SK-N-MC (cell line): ENCODE measurements around the gene MBD3.

ENCODE experiments used
- DNase-seq: peaks from one replicate; pipeline ENCODE4 v3.0.0-alpha.2; 2011; ENCODE audit warnings: low read depth, low spot score
- H3K27ac ChIP-seq: fragments of 200-600 bp; sonication (generic); 2 replicates; pipeline ENCODE4 v1.5.1; 2016; ENCODE audit warnings: mixed run types
- H3K36me3 ChIP-seq: fragments of 200-600 bp; sonication (generic); 2 replicates; pipeline ENCODE4 v1.6.1; 2017; ENCODE audit warnings: antibody characterized with exemption, low read length, mixed read lengths; ENCODE audit not compliant: insufficient read depth
- H3K4me3 ChIP-seq: fragments of 200-600 bp; sonication (generic); 2 replicates; pipeline ENCODE4 v1.5.1; 2016
- H3K9ac ChIP-seq: fragments of 200-600 bp; sonication (generic); 2 replicates; pipeline ENCODE4 v1.8.0; 2017; ENCODE audit warnings: mixed run types, mixed read lengths; ENCODE audit not compliant: insufficient read length
- H3K9me3 ChIP-seq: fragments of 200-600 bp; sonication (generic); 2 replicates; pipeline ENCODE4 v1.6.1; 2017; ENCODE audit warnings: low read depth, mild to moderate bottlenecking, antibody characterized with exemption, low read length, moderate library complexity, mixed read lengths
- EZH2 ChIP-seq: fragments of 200-600 bp; sonication (generic); IDR thresholded peaks from one replicate; pipeline ENCODE4 v1.6.1; 2017; ENCODE audit warnings: antibody characterized with exemption
- FOXP2 ChIP-seq: optimal IDR thresholded peaks from 2 replicates; pipeline ENCODE3; 2011; ENCODE audit warnings: mild to moderate bottlenecking, moderate library complexity; ENCODE audit not compliant: insufficient read depth; ENCODE audit errors: extremely low read length, control extremely low read depth
- POLR2AphosphoS5 ChIP-seq: IDR thresholded peaks from 2 replicates; pipeline ENCODE4 v1.6.1; 2012; ENCODE audit warnings: mild to moderate bottlenecking, low read depth, low read length, borderline replicate concordance

The MBD3 gene

GRCh38 chr19:1609103-1609396 is 16.4 kb upstream of the MBD3 start:
- Histone ChIP-seq H3K9me3 (no peaks in the 10 kb centered on the region), H3K36me3 (peaks cover 40% of the 10 kb centered on the region), H3K27ac (peak overlapping the region; percentile 46), H3K9ac (no peak overlapping the region), H3K4me3 (no peak overlapping the region)
- no peak for DNase-seq
- TF ChIP-seq POLR2AphosphoS5 (no peak), FOXP2 (no peak), EZH2 (no peak)

- Histone ChIP-seq H3K9me3 (no peaks in the 10 kb centered on the region), H3K4me3 (no peak overlapping the region), H3K9ac (no peak overlapping the region), H3K36me3 (peaks cover 38% of the 10 kb centered on the region), H3K27ac (peak overlapping the region; percentile 46)
- DNase-seq = no peak
- TF ChIP-seq EZH2 (no peak), POLR2AphosphoS5 (peak; percentile 33; the same call in 1 of the 2 replicates)
Measured at GRCh38 chr19:1608359-1609102, 15.9 kb upstream of the MBD3 start.

- DNase-seq = no peak
- no peaks in the 10 kb centered on the region for H3K9me3 ChIP-seq
- H3K36me3 ChIP-seq = peaks cover 29% of the 10 kb centered on the region; the same call in 1 of the 2 replicates
- TF ChIP-seq FOXP2 = peak; percentile 19
- no peak for TF ChIP-seq EZH2
- H3K27ac ChIP-seq = peak overlapping the region; percentile 98
- H3K9ac ChIP-seq = peak overlapping the region; percentile 85
- peak overlapping the region; percentile 92 for H3K4me3 ChIP-seq
Measured at GRCh38 chr19:1606138-1606651, 13.5 kb upstream of the MBD3 start.

GRCh38 chr19:1605236-1606137 is 12.8 kb upstream of the MBD3 start, which contains the start of gene UQCR11:
UQCR11 (minus strand) TSS chr19:1605462; CDS start chr19:1605409, 53 bp downstream.
- H3K4me3 ChIP-seq = peak within 1 kb of the TSS; percentile 92
- peak within 1 kb of the TSS; percentile 98 for H3K27ac ChIP-seq
- peaks cover 23% of the 10 kb centered on the region; the same call in 1 of the 2 replicates for H3K36me3 ChIP-seq
- DNase-seq = peak; percentile 93
- H3K9me3 ChIP-seq = no peaks in the 10 kb centered on the region
- TF ChIP-seq POLR2AphosphoS5 (peak; percentile 96), EZH2 (no peak)
- peak within 1 kb of the TSS; percentile 97 for H3K9ac ChIP-seq

GRCh38 chr19:1602091-1602707 is 9.5 kb upstream of the MBD3 start:
- TF ChIP-seq POLR2AphosphoS5 = no peak
- TF ChIP-seq FOXP2 = no peak
- no peak for TF ChIP-seq EZH2
- Histone ChIP-seq H3K9ac (no peak overlapping the region), H3K27ac (no peak overlapping the region), H3K36me3 (peaks cover 35% of the 10 kb centered on the region), H3K9me3 (no peaks in the 10 kb centered on the region), H3K4me3 (no peak overlapping the region)
- DNase-seq = no peak

- Histone ChIP-seq H3K9me3 (no peaks in the 10 kb centered on the region), H3K4me3 (no peak overlapping the region), H3K9ac (no peak overlapping the region), H3K27ac (no peak overlapping the region), H3K36me3 (peaks cover 40% of the 10 kb centered on the region)
- DNase-seq = no peak
- TF ChIP-seq POLR2AphosphoS5 (no peak), EZH2 (no peak), FOXP2 (no peak)
Measured at GRCh38 chr19:1601613-1602064, 9.0 kb upstream of the MBD3 start.

GRCh38 chr19:1599460-1599846 is 6.8 kb upstream of the MBD3 start:
- Histone ChIP-seq H3K4me3 (no peak overlapping the region), H3K36me3 (peaks cover 40% of the 10 kb centered on the region), H3K27ac (no peak overlapping the region), H3K9ac (no peak overlapping the region), H3K9me3 (no peaks in the 10 kb centered on the region)
- no peak for DNase-seq
- TF ChIP-seq FOXP2 (no peak), EZH2 (no peak), POLR2AphosphoS5 (no peak)
